H1 (cell line): ENCODE data around the gene KCNC1. TPM values are rescaled to one million over a fixed set of nuclear protein-coding genes. Genes with fewer than 3 reads are reported as not detected.

ENCODE experiments used
- CTCF ChIA-PET: fragments of 300-600 bp; sonication (Branson Sonifier 250); formaldehyde crosslinking; loops from one replicate; lab custom pipeline; 2021; ENCODE audit not compliant: partially characterized antibody; lab: Charles Lee
- POLR2A ChIA-PET: fragments of 300-600 bp; sonication (Branson Sonifier 250); formaldehyde crosslinking; loops from one replicate; lab custom pipeline; 2021; ENCODE audit warnings: inconsistent platforms; ENCODE audit not compliant: partially characterized antibody; lab: Charles Lee
- DNase-seq, 2 experiments: peaks; one replicate each; pipeline versions ENCODE4 v3.0.0 to v3.0.0-alpha.2; 2010 to 2022; ENCODE audit warnings: low spot score in 2 of 2, low read depth in 1 of 2, mixed read lengths in 1 of 2
- FAIRE-seq: peaks from 2 replicates; lab custom pipeline; 2011; peaks lifted over from hg19 to GRCh38; lab: Jason Lieb, UNC
- H2AFZ ChIP-seq: 2 replicates; pipeline ENCODE4 v1.8.1; 2012; ENCODE audit warnings: low read length, inconsistent platforms
- H2AK5ac ChIP-seq: 2 replicates; pipeline ENCODE4 v1.6.1; 2013; ENCODE audit warnings: low read depth, low read length
- H2BK120ac ChIP-seq: replicated peaks from 2 replicates; pipeline ENCODE3; 2013; ENCODE audit warnings: low read depth, low read length, inconsistent platforms
- H2BK12ac ChIP-seq: 2 replicates; pipeline ENCODE4 v1.6.1; 2013; ENCODE audit warnings: low read depth, low read length
- H2BK15ac ChIP-seq: 2 replicates; pipeline ENCODE4 v1.6.1; 2013; ENCODE audit warnings: low read length
- H2BK20ac ChIP-seq: 2 replicates; pipeline ENCODE4 v1.6.1; 2013; ENCODE audit warnings: low read length
- H2BK5ac ChIP-seq: 2 replicates; pipeline ENCODE4 v1.6.1; 2013; ENCODE audit warnings: low read depth, low read length
- H3K14ac ChIP-seq: 2 replicates; pipeline ENCODE4 v1.6.1; 2013; ENCODE audit warnings: inconsistent platforms; ENCODE audit not compliant: insufficient read length
- H3K18ac ChIP-seq: 2 replicates; pipeline ENCODE4 v1.6.1; 2013; ENCODE audit warnings: low read length; ENCODE audit errors: extremely low read depth
- H3K23ac ChIP-seq: 2 replicates; pipeline ENCODE4 v1.6.1; 2013; ENCODE audit warnings: inconsistent platforms; ENCODE audit not compliant: insufficient read length
- H3K23me2 ChIP-seq: 2 replicates; pipeline ENCODE4 v1.6.1; 2013; ENCODE audit warnings: low read depth, low read length
- H3K27ac ChIP-seq: 2 replicates; pipeline ENCODE4 v1.6.1; 2011; ENCODE audit warnings: low read depth, low read length, inconsistent platforms
- H3K27me3 ChIP-seq, 4 experiments: replicated peaks in 1 of 4; 1 replicate in 1 of 4; 2 replicates in 3 of 4; pipeline versions ENCODE4 v1.6.1 to v1.8.1; 2011 to 2013; ENCODE audit warnings: low read length in 3 of 4, mild to moderate bottlenecking in 3 of 4, inconsistent platforms in 2 of 4, mixed read lengths in 2 of 4, moderate library complexity in 1 of 4; ENCODE audit not compliant: control insufficient read depth in 3 of 4, insufficient read depth in 3 of 4; ENCODE audit errors: extremely low read depth in 1 of 4
- H3K36me3 ChIP-seq, 4 experiments: 2 replicates each; pipeline versions ENCODE4 v1.6.1 to v1.8.1; 2011 to 2013; ENCODE audit warnings: mild to moderate bottlenecking in 4 of 4, low read length in 3 of 4, moderate library complexity in 2 of 4, control low read depth in 1 of 4, inconsistent platforms in 1 of 4; ENCODE audit not compliant: insufficient read depth in 4 of 4, control insufficient read depth in 2 of 4
- H3K4ac ChIP-seq: replicated peaks from 2 replicates; pipeline ENCODE3; 2013; ENCODE audit warnings: low read length, low read depth, mixed read lengths, inconsistent platforms; ENCODE audit not compliant: insufficient read length
- H3K4me1 ChIP-seq, 4 experiments: replicated peaks in 1 of 4; 1 replicate in 1 of 4; 2 replicates in 3 of 4; pipeline versions ENCODE4 v1.6.1 to v1.8.1; 2011 to 2013; ENCODE audit warnings: low read length in 3 of 4, inconsistent platforms in 2 of 4, mixed read lengths in 1 of 4; ENCODE audit not compliant: insufficient read depth in 4 of 4, control insufficient read depth in 3 of 4
- H3K4me2 ChIP-seq, 2 experiments: 2 replicates each; pipeline versions ENCODE4 v1.6.1 to v1.8.1; 2011 to 2013; ENCODE audit warnings: low read depth in 2 of 2, low read length in 2 of 2, control low read depth in 1 of 2, inconsistent platforms in 1 of 2, mild to moderate bottlenecking in 1 of 2; ENCODE audit not compliant: insufficient read depth in 1 of 2
- H3K4me3 ChIP-seq, 4 experiments: fragments of 200-600, 300-600 bp in 1 of 4; sonication (generic), shearing (Covaris generic), sonication (Bioruptor Twin) in 1 of 4; 2 replicates each; pipeline versions ENCODE4 v1.5.1 to v1.8.1; 2011 to 2016; ENCODE audit warnings: low read length in 4 of 4, low read depth in 3 of 4, control low read depth in 2 of 4, inconsistent platforms in 2 of 4, mild to moderate bottlenecking in 2 of 4, mixed read lengths in 1 of 4, moderate library complexity in 1 of 4; ENCODE audit not compliant: insufficient read depth in 2 of 4; ENCODE audit errors: extremely low read depth in 1 of 4
- H3K56ac ChIP-seq: replicated peaks from 2 replicates; pipeline ENCODE3; 2013; ENCODE audit warnings: low read depth, mild to moderate bottlenecking, mixed read lengths, low read length, inconsistent platforms; ENCODE audit not compliant: insufficient read length
- H3K79me1 ChIP-seq: 2 replicates; pipeline ENCODE4 v1.6.1; 2013; ENCODE audit warnings: low read depth, low read length, control low read depth
- H3K79me2 ChIP-seq, 2 experiments: 2 replicates each; pipeline versions ENCODE4 v1.6.1 to v1.8.1; 2012 to 2013; ENCODE audit warnings: low read length in 2 of 2, mild to moderate bottlenecking in 2 of 2, inconsistent platforms in 1 of 2; ENCODE audit not compliant: insufficient read depth in 2 of 2, control insufficient read depth in 1 of 2
- H3K9ac ChIP-seq, 4 experiments: replicated peaks in 1 of 4; 1 replicate in 1 of 4; 2 replicates in 3 of 4; pipeline versions ENCODE4 v1.6.1 to v1.8.1; 2011 to 2013; ENCODE audit warnings: low read depth in 3 of 4, low read length in 3 of 4, control low read depth in 2 of 4, mild to moderate bottlenecking in 2 of 4, moderate library complexity in 2 of 4, inconsistent platforms in 1 of 4; ENCODE audit errors: extremely low read depth in 1 of 4
- H3K9me3 ChIP-seq, 2 experiments: 2 replicates each; pipeline versions ENCODE4 v1.6.1 to v1.8.1; 2012 to 2013; ENCODE audit warnings: mild to moderate bottlenecking in 2 of 2, moderate library complexity in 2 of 2, control low read depth in 1 of 2, inconsistent platforms in 1 of 2, low read depth in 1 of 2, low read length in 1 of 2, mixed read lengths in 1 of 2; ENCODE audit not compliant: insufficient read depth in 2 of 2
- H4K20me1 ChIP-seq, 2 experiments: replicated peaks in 1 of 2; 2 replicates each; pipeline versions ENCODE3 to v1.8.1; 2011 to 2013; ENCODE audit warnings: inconsistent platforms in 2 of 2, low read length in 2 of 2, mild to moderate bottlenecking in 1 of 2; ENCODE audit not compliant: insufficient read depth in 2 of 2, control insufficient read depth in 1 of 2
- H4K5ac ChIP-seq: 2 replicates; pipeline ENCODE4 v1.6.1; 2013; ENCODE audit warnings: low read length, low read depth, mixed read lengths, inconsistent platforms; ENCODE audit not compliant: insufficient read length
- H4K8ac ChIP-seq: 2 replicates; pipeline ENCODE4 v1.8.0; 2013; ENCODE audit warnings: mild to moderate bottlenecking, moderate library complexity, low read length, inconsistent platforms; ENCODE audit not compliant: insufficient read depth; ENCODE audit errors: extremely low read depth
- H4K91ac ChIP-seq: replicated peaks from 2 replicates; pipeline ENCODE3; 2013; ENCODE audit warnings: low read length, mixed read lengths, inconsistent platforms; ENCODE audit not compliant: insufficient read length
- ASH2L ChIP-seq: fragments of 200-600, 300-600 bp; sonication (generic); IDR thresholded peaks from one replicate; pipeline ENCODE4 v1.7.1; 2017; ENCODE audit warnings: low read length
- CBX5 ChIP-seq: fragments of 300-800, 300-1000 bp; sonication (generic); IDR thresholded peaks from 2 replicates; pipeline ENCODE4 v1.7.1; 2016; ENCODE audit warnings: antibody characterized with exemption, low read length, low read depth
- CHD1 ChIP-seq: IDR thresholded peaks from 2 replicates; pipeline ENCODE4 v1.6.1; 2012; ENCODE audit warnings: low read depth, low read length, improper control_type of control experiment
- EP300 ChIP-seq, 2 experiments: IDR thresholded peaks; 1 replicate in 1 of 2; 2 replicates in 1 of 2; pipeline ENCODE4 v1.6.1; 2011 to 2012; ENCODE audit warnings: low read depth in 2 of 2, low read length in 2 of 2, mild to moderate bottlenecking in 2 of 2, borderline replicate concordance in 1 of 2, inconsistent platforms in 1 of 2, moderate library complexity in 1 of 2
- GABPA ChIP-seq: IDR thresholded peaks from 2 replicates; pipeline ENCODE4 v1.6.1; 2011; ENCODE audit warnings: mild to moderate bottlenecking, low read length, moderate library complexity, borderline replicate concordance; ENCODE audit not compliant: insufficient read depth
- GTF2F1 ChIP-seq: IDR thresholded peaks from 2 replicates; pipeline ENCODE4 v1.6.1; 2012; ENCODE audit warnings: low read depth, low read length, improper control_type of control experiment, borderline replicate concordance
- NRF1 ChIP-seq: IDR thresholded peaks from 2 replicates; pipeline ENCODE4 v1.6.1; 2011; ENCODE audit warnings: mild to moderate bottlenecking, low read depth, low read length, improper control_type of control experiment
- RFX5 ChIP-seq: IDR thresholded peaks from 2 replicates; pipeline ENCODE4 v1.6.1; 2011; ENCODE audit warnings: low read depth, low read length, improper control_type of control experiment, borderline replicate concordance
- RNF2 ChIP-seq: fragments of 200-900, 300-1000 bp; sonication (generic); IDR thresholded peaks from 2 replicates; pipeline ENCODE4 v1.7.1; 2016; ENCODE audit warnings: borderline replicate concordance, low read depth, mild to moderate bottlenecking, antibody characterized with exemption, low read length; ENCODE audit not compliant: poor library complexity, severe bottlenecking; ENCODE audit errors: missing control alignments
- SIRT6 ChIP-seq: IDR thresholded peaks from one replicate; pipeline ENCODE4 v1.7.1; 2012; ENCODE audit warnings: low read length, inconsistent platforms
- SIX5 ChIP-seq: IDR thresholded peaks from 2 replicates; pipeline ENCODE4 v1.6.1; 2011; ENCODE audit warnings: mild to moderate bottlenecking, low read depth, low read length
- SP1 ChIP-seq: IDR thresholded peaks from 2 replicates; pipeline ENCODE4 v1.6.1; 2011; ENCODE audit warnings: low read depth, low read length
- TCF12 ChIP-seq: IDR thresholded peaks from 2 replicates; pipeline ENCODE4 v1.6.1; 2011; ENCODE audit warnings: low read depth, mild to moderate bottlenecking, low read length
- USF2 ChIP-seq: IDR thresholded peaks from 2 replicates; pipeline ENCODE4 v1.6.1; 2011; ENCODE audit warnings: low read length, improper control_type of control experiment
- WGBS, 2 experiments: shearing (Covaris generic) in 1 of 2; methylation state at CpG; one replicate each; pipeline versions ENCODE4 v1.1.6 to v1.1.7; 2013 to 2015; ENCODE audit warnings: low lambda C conversion rate in 2 of 2, mixed read lengths in 2 of 2, inconsistent platforms in 1 of 2, low coverage in 1 of 2, missing lambda C conversion rate in 1 of 2; ENCODE audit not compliant: insufficient replicate concordance in 2 of 2, insufficient coverage in 1 of 2, insufficient read length in 1 of 2; ENCODE audit errors: extremely low coverage in 1 of 2, missing lambda C conversion rate in 1 of 2; 5-methylcytosine and 5-hydroxymethylcytosine counted together
- polyA plus RNA-seq, 7 experiments: library from polyadenylated mRNA; depleted of rRNA in 3 of 7; stranded (reverse) in 5 of 7; unstranded in 2 of 7; fragments of >200 nt in 5 of 7; fragments of 200-250 nt in 2 of 7; gene quantifications; 1 replicate in 5 of 7; 2 replicates in 1 of 7; 4 replicates in 1 of 7; pipeline versions ENCODE4 v1.2.1 to v1.2.3, GENCODE V29; 2011 to 2013; ENCODE audit warnings: missing spikeins in 2 of 7, mixed read lengths in 2 of 7
- total RNA-seq: library from RNA; stranded (reverse); fragmentation: NEBNext Ultra II Directional; extraction: Animal tissue kit (Norgen Biotek cat#: 25700); gene quantifications from 2 replicates; pipeline ENCODE4 v1.2.1, GENCODE V29; 2021

The KCNC1 gene
- total and polyA plus RNA-seq, 2 of the 8 experiments (the other 6 are each of a cell fraction or from before 2014, with no cell fraction given): 0.11 to 0.26 TPM

GRCh38 chr11:17746096-17746495 lies 11.5 kb downstream of the KCNC1 start:
- no peak overlapping the region for H3K56ac ChIP-seq
- H3K36me3 ChIP-seq: no peaks in the 10 kb centered on the region
- DNase-seq: no peak
- H3K4me1 ChIP-seq: no peaks in the 10 kb centered on the region
- no peaks in the 10 kb centered on the region; a peak in 1 of 7 replicates for H3K27me3 ChIP-seq
- no peak overlapping the region for H2BK12ac ChIP-seq
- H3K9me3 ChIP-seq: no peaks in the 10 kb centered on the region
- ChIA-PET CTCF (interaction anchor here (0.5 to 11.8 kb wide), 8 partner anchors 13 to 233 kb away, joined by 3 to 159 read pairs (median 8); partner anchors contain the start of gene KCNC1), POLR2A (no interaction called here)
- no peak overlapping the region for H3K27ac ChIP-seq
- H3K23ac ChIP-seq: no peak overlapping the region
- H3K14ac ChIP-seq: no peak overlapping the region
- no peak overlapping the region for H2AK5ac ChIP-seq
- H3K4me2 ChIP-seq: no peak overlapping the region
- H2BK5ac ChIP-seq: no peak overlapping the region
- H3K79me2 ChIP-seq: no peaks in the 10 kb centered on the region
- no peaks in the 10 kb centered on the region for H3K79me1 ChIP-seq
- H4K8ac ChIP-seq: no peak overlapping the region
- no peak overlapping the region for H2AFZ ChIP-seq
- no peak overlapping the region for H3K4me3 ChIP-seq
- H3K4ac ChIP-seq: no peak overlapping the region
- H4K20me1 ChIP-seq: no peaks in the 10 kb centered on the region
- FAIRE-seq: no peak
- no peak overlapping the region for H3K9ac ChIP-seq
- H3K23me2 ChIP-seq: no peaks in the 10 kb centered on the region
- no peak overlapping the region for H2BK15ac ChIP-seq
- H4K5ac ChIP-seq: no peak overlapping the region
- H2BK20ac ChIP-seq: no peak overlapping the region
- no peak overlapping the region for H3K18ac ChIP-seq
- no peak overlapping the region for H2BK120ac ChIP-seq
- 84% methylated on average over 11 of the region's 11 CpGs; no CpG with 5 or more reads in 1 of the 2 experiments for WGBS, 2 experiments
- no peak overlapping the region for H4K91ac ChIP-seq
- TF ChIP-seq EP300 (IDR thresholded peaks at IDR 0.05; ENCODE audit: borderline replicate concordance in 1 of 2, low read depth in 2 of 2, low read length in 2 of 2) (no peak), CBX5 (no peak), RFX5 (no peak), GABPA (no peak), SIX5 (no peak), GTF2F1 (no peak), ASH2L (no peak), TCF12 (no peak), SP1 (no peak), RNF2 (no peak), CHD1 (no peak), USF2 (no peak), NRF1 (no peak), SIRT6 (no peak)
